Epithelial cell of prostate (primary cell): ENCODE data around the gene EPS8L3.
A peak's percentile ranks its signal among the peaks of the same experiment; 100 is the strongest.

Experiments
- DNase-seq: peaks from one replicate; pipeline ENCODE4 v3.0.0-alpha.2; 2011; ENCODE audit warnings: low read depth, low spot score
- H3K27ac ChIP-seq: fragments of 450-650 bp; 2 replicates; pipeline ENCODE4 v1.5.1; 2017; ENCODE audit warnings: mild to moderate bottlenecking

Gene EPS8L3

GRCh38 chr1:109793486-109794318 is 30.0 kb upstream of the EPS8L3 start:
- peak; percentile 56 for DNase-seq
- no peak overlapping the region for H3K27ac ChIP-seq

- no peak for DNase-seq
- H3K27ac ChIP-seq, result no peak overlapping the region
Observed at GRCh38 chr1:109793089-109793485, 29.4 kb upstream of the EPS8L3 start.

DNA sequence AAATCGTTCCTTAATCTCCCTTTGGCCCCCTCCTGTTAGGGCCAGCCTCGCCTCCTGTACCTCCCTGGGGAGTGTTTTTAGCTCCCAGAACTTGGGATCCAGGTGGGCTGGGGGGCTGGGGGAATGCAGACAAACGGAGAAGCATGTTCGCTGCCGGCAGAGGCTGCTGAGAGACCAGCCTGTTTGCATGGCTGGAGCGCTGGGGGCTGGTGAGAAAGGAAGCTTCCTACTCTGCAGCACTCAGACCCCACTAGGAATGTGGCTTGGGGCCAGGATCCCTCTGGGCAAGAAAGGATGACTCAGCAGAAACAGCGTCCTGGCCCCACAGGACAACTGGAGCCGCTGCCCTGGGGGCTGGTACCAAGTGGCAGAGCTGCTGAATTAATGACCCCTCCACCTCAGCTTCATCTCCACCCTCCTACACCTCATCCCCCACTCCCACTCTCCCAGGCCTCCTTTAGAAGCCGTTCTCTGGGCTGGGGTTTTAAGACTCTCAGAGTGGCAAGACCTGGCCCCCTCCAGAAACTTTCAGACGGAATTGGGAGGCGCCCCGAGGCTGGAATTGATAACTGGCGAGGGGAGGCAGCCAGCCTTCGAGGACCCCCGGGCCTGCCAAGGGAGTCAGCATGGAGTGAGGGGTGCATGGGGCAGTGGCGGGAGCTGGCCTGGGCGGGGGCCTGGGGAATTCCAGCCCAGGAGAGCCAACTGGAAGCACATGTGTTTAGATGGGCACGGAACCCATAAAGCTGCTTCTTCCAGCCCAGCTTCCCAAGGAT is 28.5 kb upstream of the EPS8L3 start:
- no peak overlapping the region for H3K27ac ChIP-seq

GRCh38 chr1:109791495-109792043 is 27.8 kb upstream of the EPS8L3 start:
- no peak overlapping the region for H3K27ac ChIP-seq
- no peak for DNase-seq

More for the DNA sequence above, 28.5 kb upstream of the EPS8L3 start:
- no peak for DNase-seq

GRCh38 chr1:109790735-109791494 is 27.2 kb upstream of the EPS8L3 start:
- no peak overlapping the region for H3K27ac ChIP-seq
- no peak for DNase-seq

- DNase-seq, result no peak
- no peak overlapping the region for H3K27ac ChIP-seq
Observed at GRCh38 chr1:109790329-109790728, 26.6 kb upstream of the EPS8L3 start.

- H3K27ac ChIP-seq, result no peak overlapping the region
- DNase-seq, result no peak
Observed at GRCh38 chr1:109789551-109790180, 25.9 kb upstream of the EPS8L3 start.

DNA sequence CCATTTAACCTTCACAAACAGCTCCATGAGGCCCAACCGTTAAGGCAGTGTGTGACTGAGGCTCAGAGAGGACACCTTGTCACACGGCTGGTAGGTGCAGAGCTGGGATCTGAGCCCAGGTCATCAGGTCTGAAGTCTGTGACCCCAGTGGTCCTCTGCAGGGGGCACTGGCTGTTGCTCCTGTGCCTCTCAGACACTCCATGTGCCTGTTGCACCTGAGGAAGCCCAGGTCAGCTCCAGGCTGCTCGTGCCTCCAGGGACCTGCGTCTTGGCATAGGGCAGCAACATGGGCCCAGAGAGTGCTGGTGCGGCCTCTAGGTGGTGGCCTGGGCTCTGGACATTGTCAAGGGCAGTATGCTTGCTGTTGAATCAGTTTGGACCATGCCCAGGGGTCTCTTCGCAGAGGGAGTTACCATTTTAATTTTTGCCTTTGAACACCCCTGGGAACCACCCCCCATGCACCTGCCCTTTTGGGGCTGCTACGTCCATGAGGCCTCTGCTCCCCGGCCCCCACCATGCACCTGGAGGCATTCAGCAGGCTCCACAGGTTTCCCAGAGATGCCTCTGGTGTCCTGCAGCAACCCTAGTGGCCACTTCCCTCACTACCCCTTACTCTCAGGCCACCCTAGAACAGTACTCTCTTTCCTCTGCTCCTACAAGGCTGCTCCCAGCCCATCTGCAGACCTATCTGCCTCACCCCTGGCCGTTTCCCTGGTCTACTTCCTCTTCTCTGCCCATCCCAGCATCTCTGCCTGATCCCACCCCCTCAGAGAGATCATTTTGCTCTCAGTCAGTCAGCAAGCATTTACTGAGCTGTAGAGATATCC is 25.2 kb upstream of the EPS8L3 start:
- DNase-seq, result no peak
- H3K27ac ChIP-seq, result no peak overlapping the region

- DNase-seq, result no peak
- H3K27ac ChIP-seq, result peak overlapping the region; percentile 77
Observed at GRCh38 chr1:109787845-109788601, 24.3 kb upstream of the EPS8L3 start.

DNA sequence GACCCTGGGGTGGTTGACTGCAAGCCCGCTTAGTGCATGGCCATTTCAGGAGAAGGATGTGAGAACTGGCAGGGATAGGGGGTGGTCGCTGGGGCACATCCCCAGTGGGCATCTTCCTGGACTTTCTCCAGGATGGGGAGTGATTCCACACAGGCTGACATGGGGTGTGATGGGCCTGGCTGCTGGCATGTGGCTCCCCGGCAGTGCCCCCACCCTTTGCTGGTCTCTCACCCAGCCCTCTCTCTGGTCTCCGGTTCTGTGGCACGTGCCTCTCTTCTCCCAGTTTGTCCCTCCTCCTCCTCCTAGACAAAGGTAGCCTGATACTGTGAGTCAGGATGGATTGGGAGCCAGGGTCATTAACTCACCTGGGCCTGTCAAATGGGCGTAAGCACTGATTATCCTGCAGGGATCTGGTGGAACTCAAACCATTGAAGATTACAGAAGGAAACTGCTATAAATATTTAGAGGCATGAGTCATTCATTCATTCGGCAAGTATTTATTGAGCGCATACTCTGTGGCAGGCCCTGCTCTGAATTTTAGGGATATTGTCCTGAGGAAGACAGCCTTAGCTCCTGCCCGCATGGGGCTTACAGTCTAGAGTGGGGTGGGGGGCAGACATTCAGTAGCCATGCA is 23.6 kb upstream of the EPS8L3 start:
- H3K27ac ChIP-seq, result peak overlapping the region; percentile 77

DNA sequence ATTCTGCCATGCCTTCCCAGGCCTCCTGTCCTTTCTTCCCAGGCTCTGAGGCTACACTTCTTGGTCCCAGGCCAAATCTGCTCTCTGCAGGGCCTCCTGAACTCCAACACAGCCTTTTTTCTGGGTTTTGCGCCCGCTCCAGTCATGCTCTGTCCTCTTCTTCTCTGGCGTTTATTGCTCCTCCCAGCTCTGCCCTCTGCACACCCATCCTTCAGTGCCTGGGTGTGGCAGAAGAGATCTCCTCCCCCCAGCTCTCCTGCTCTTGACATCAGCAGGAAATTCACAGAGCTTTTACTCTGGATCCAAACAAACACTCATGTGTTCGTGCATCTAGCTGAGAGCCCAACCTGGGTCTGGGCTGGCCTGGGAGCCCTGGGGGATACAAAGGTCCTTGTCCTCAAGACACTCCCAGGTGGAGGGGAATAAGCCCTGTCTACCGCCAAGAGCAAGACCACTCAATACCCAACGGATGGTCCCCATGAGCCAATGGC is 22.9 kb upstream of the EPS8L3 start:
- H3K27ac ChIP-seq, result peak overlapping the region; percentile 77
- DNase-seq, result no peak

More for the DNA sequence above, 23.6 kb upstream of the EPS8L3 start:
- DNase-seq, result peak; percentile 75

GRCh38 chr1:109786112-109786480 is 22.4 kb upstream of the EPS8L3 start:
- H3K27ac ChIP-seq, result peak overlapping the region; percentile 77
- DNase-seq, result no peak

DNA sequence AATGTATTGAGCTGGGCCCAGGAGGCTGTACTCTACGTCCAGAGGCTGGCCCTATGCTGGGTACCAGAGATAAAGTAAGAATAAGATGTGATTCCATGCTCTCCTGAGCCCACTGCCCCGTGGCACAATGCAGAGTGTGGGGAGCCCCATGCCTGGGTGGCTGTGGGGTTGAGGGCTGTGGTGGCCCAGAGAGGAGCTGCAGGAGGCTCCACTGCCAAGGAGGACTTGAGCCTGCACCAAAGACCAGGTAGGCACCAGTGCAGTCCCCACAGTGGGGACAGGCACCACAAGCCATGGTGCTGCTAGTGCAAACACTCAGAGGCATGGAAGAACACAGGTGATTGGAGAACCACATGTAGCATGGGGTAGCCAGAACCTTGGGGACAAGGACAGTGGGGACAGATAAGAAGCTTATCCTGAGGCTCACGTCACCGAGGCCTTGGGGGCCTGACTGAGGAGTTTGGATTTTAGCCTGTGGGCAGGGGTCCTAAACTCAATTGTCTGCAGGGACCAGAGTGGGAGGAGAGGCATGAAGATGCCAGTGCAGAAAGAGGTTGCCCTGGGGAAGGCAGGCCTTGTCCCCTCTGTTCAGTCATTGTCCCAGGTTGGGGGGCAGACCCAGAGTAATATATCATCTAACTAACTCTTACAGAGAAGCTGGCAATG is 21.9 kb upstream of the EPS8L3 start:
- no peak for DNase-seq
- no peak overlapping the region for H3K27ac ChIP-seq

GRCh38 chr1:109784551-109785252 is 21.0 kb upstream of the EPS8L3 start:
- no peak overlapping the region for H3K27ac ChIP-seq
- DNase-seq, result no peak

DNA sequence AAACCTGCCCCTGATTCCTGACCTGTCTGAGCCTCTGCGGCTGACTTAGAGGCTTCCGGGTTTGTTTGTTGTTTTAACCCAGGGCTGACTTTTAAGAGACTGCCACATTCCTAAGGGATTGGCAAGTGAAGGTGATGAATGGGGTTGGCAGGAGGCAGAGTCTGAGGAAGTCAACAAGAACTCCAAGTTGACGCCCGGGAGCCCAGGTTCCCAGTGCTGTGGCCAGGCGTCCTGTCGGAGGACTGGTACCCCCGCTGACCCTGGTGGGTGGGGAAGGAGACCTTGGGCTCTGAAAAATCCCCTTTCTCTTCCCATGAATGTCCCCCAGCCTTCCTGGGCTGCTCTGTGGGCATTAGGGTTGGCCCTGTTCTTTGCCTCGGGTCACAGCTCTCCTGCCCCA is 19.7 kb upstream of the EPS8L3 start:
- DNase-seq, result peak; percentile 67
- peak overlapping the region; percentile 58 for H3K27ac ChIP-seq

- no peak for DNase-seq
- H3K27ac ChIP-seq, result peak overlapping the region; percentile 58
Observed at GRCh38 chr1:109782927-109783326, 19.2 kb upstream of the EPS8L3 start.

- no peak for DNase-seq
- no peak overlapping the region for H3K27ac ChIP-seq
Observed at GRCh38 chr1:109782514-109782913, 18.8 kb upstream of the EPS8L3 start.
